C4-2B (cell line): ENCODE results near the gene SIGLEC7.

Experiments used
- ZFX ChIP-seq: fragments of 450-650 bp; IDR thresholded peaks from 2 replicates; pipeline ENCODE4 v1.6.1; 2017
- TF ChIP-seq, protein P1 (sequence below): fragments of 450-650 bp; conservative IDR thresholded peaks from 2 replicates; pipeline ENCODE4 v1.5.1; 2017; ENCODE audit warnings: mild to moderate bottlenecking

DNA sequence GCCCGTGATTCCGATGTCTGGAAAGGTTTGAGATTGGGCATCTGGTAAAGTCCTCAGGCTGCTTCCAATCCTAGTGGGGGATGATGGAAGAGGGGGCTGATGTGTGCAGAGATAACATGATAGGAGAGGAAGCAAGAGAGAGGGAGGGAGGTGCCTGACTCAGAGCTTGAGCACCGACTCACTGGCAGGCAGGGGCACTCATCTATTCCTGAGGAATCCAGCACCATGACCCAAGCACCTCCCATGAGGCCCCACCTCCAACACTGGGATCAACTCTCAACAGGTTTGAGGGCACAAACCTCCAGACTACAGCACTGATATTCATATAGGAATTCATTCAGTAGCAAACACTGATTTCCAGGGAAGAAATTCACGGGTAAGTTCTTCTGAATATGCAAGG is 23.0 kb upstream of the SIGLEC7 start:
- TF ChIP-seq, protein P1, sequence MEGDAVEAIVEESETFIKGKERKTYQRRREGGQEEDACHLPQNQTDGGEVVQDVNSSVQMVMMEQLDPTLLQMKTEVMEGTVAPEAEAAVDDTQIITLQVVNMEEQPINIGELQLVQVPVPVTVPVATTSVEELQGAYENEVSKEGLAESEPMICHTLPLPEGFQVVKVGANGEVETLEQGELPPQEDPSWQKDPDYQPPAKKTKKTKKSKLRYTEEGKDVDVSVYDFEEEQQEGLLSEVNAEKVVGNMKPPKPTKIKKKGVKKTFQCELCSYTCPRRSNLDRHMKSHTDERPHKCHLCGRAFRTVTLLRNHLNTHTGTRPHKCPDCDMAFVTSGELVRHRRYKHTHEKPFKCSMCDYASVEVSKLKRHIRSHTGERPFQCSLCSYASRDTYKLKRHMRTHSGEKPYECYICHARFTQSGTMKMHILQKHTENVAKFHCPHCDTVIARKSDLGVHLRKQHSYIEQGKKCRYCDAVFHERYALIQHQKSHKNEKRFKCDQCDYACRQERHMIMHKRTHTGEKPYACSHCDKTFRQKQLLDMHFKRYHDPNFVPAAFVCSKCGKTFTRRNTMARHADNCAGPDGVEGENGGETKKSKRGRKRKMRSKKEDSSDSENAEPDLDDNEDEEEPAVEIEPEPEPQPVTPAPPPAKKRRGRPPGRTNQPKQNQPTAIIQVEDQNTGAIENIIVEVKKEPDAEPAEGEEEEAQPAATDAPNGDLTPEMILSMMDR, result no peak
- TF ChIP-seq ZFX, result no peak
